ENCODE data around the gene RUVBL2.

- TF ChIP-seq POLR2AphosphoS5 (IDR thresholded peaks at IDR 0.05; ENCODE audit: low read depth, low read length) (no peak), REST (IDR thresholded peaks at IDR 0.05; ENCODE audit: insufficient read depth in 1 of 2, low read depth in 2 of 2, low read length in 1 of 2) (no peak)
- TF ChIP-seq, protein P1, sequence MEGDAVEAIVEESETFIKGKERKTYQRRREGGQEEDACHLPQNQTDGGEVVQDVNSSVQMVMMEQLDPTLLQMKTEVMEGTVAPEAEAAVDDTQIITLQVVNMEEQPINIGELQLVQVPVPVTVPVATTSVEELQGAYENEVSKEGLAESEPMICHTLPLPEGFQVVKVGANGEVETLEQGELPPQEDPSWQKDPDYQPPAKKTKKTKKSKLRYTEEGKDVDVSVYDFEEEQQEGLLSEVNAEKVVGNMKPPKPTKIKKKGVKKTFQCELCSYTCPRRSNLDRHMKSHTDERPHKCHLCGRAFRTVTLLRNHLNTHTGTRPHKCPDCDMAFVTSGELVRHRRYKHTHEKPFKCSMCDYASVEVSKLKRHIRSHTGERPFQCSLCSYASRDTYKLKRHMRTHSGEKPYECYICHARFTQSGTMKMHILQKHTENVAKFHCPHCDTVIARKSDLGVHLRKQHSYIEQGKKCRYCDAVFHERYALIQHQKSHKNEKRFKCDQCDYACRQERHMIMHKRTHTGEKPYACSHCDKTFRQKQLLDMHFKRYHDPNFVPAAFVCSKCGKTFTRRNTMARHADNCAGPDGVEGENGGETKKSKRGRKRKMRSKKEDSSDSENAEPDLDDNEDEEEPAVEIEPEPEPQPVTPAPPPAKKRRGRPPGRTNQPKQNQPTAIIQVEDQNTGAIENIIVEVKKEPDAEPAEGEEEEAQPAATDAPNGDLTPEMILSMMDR (IDR thresholded peaks at IDR 0.05), result no peak
Measured at GRCh38 chr19:48945817-48946216, 47.9 kb upstream of the RUVBL2 start.
